AG04450 (cell line): Measurements from ENCODE around the gene KCNH2. TPM values are rescaled to one million over a fixed set of nuclear protein-coding genes. Genes with fewer than 3 reads are reported as not detected.
"Not testable (repeated sequence)": the region's sequence is repeated elsewhere in the genome, so short reads cannot be mapped to it uniquely, and the experiment has no call there.

Experiments
- CTCF ChIA-PET: fragments of 300-600, 350-600 bp; formaldehyde crosslinking; extraction: SDS; loops from one replicate; lab custom pipeline; 2022; ENCODE audit warnings: antibody characterized with exemption, inconsistent platforms; lab: Charles Lee
- POLR2A ChIA-PET: fragments of 350-600 bp; formaldehyde crosslinking; extraction: SDS; loops from one replicate; lab custom pipeline; 2021; ENCODE audit warnings: antibody characterized with exemption, inconsistent platforms; lab: Yijun Ruan, JAX
- DNase-seq: peaks from one replicate; pipeline ENCODE4 v3.0.0-alpha.2; 2011; ENCODE audit warnings: low read depth, low spot score
- H3K27ac ChIP-seq: one replicate; pipeline ENCODE4 v1.5.1; 2012; ENCODE audit warnings: low read depth, low read length, control low read depth
- H3K27me3 ChIP-seq: one replicate; pipeline ENCODE4 v1.6.0; 2012; ENCODE audit warnings: low read length; ENCODE audit not compliant: control insufficient read depth, insufficient read depth
- H3K4me3 ChIP-seq: 2 replicates; pipeline ENCODE4 v1.5.1; 2011; ENCODE audit warnings: mild to moderate bottlenecking, low read depth, low read length, control low read depth
- H3K9me3 ChIP-seq: 2 replicates; pipeline ENCODE4 v1.5.1; 2012; ENCODE audit warnings: low read length; ENCODE audit not compliant: control insufficient read depth, insufficient read depth
- CTCF ChIP-seq: IDR thresholded peaks from 2 replicates; pipeline ENCODE4 v1.5.1; 2011; ENCODE audit warnings: low read depth, low read length, control low read depth, inconsistent platforms
- polyA minus RNA-seq: library from RNA; depleted of rRNA, polyadenylated mRNA; stranded (reverse); fragments of >200 nt; gene quantifications from 2 replicates; pipeline ENCODE4 v1.2.3, GENCODE V29; 2011; rRNA and poly(A)+ RNA removed
- polyA plus RNA-seq: library from polyadenylated mRNA; depleted of rRNA; stranded (reverse); fragments of >200 nt; gene quantifications from 2 replicates; pipeline ENCODE4 v1.2.3, GENCODE V29; 2011; rRNA removed

The KCNH2 gene
- polyA plus RNA-seq (1.3 and 2.0 TPM in 2 replicates), polyA minus RNA-seq (1.6 and 1.7 TPM in 2 replicates)

GRCh38 chr7:150978126-150978789 is at the start of gene KCNH2:
Gene KCNH2 (minus strand): TSS chr7:150978321. CDS start chr7:150977913, 408 bp downstream.
- ChIA-PET CTCF (interaction anchor here (0.6 to 2.5 kb wide), 4 partner anchors 15 to 72 kb away, joined by 3 to 8 read pairs (median 5); no protein-coding TSS in a partner anchor), POLR2A (interaction anchor here (1.2 kb wide), 1 partner anchor 8 kb away, joined by 4 read pairs; no protein-coding TSS in a partner anchor)
- no peak within 1 kb of the TSS for H3K27ac ChIP-seq
- H3K27me3 ChIP-seq = peaks cover 69% of the 10 kb centered on the region
- DNase-seq = no peak
- H3K9me3 ChIP-seq = peaks cover 7% of the 10 kb centered on the region; the same call in 1 of the 2 replicates
- peak within 1 kb of the TSS; percentile 37 for H3K4me3 ChIP-seq
- TF ChIP-seq CTCF = no peak

GRCh38 chr7:151027728-151028130 is 49.6 kb upstream of the KCNH2 start:
- POLR2A ChIA-PET = interaction anchor here (0.6 to 1.3 kb wide), 6 partner anchors 9 to 86 kb away, joined by 3 to 6 read pairs (median 4); no protein-coding TSS in a partner anchor

GRCh38 chr7:151026771-151027727 is 48.9 kb upstream of the KCNH2 start:
- CTCF ChIA-PET = interaction anchor here (1.4 kb wide), 2 partner anchors 8 to 9 kb away, joined by 6 to 13 read pairs; no protein-coding TSS in a partner anchor
- H3K9me3 ChIP-seq, DNase-seq, H3K4me3 ChIP-seq, H3K27me3 ChIP-seq, POLR2A ChIA-PET, H3K27ac ChIP-seq: not testable (repeated sequence)

More at GRCh38 chr7:151027728-151028130, 49.6 kb upstream of the KCNH2 start:
- CTCF ChIA-PET = interaction anchor here (0.7 to 1.9 kb wide), 5 partner anchors 9 to 123 kb away, joined by 3 to 13 read pairs (median 6); no protein-coding TSS in a partner anchor
- H3K9me3 ChIP-seq, H3K27me3 ChIP-seq, DNase-seq: not testable (repeated sequence)
- Histone ChIP-seq H3K27ac (peak overlapping the region; percentile 21), H3K4me3 (peak overlapping the region; percentile 90)

DNA sequence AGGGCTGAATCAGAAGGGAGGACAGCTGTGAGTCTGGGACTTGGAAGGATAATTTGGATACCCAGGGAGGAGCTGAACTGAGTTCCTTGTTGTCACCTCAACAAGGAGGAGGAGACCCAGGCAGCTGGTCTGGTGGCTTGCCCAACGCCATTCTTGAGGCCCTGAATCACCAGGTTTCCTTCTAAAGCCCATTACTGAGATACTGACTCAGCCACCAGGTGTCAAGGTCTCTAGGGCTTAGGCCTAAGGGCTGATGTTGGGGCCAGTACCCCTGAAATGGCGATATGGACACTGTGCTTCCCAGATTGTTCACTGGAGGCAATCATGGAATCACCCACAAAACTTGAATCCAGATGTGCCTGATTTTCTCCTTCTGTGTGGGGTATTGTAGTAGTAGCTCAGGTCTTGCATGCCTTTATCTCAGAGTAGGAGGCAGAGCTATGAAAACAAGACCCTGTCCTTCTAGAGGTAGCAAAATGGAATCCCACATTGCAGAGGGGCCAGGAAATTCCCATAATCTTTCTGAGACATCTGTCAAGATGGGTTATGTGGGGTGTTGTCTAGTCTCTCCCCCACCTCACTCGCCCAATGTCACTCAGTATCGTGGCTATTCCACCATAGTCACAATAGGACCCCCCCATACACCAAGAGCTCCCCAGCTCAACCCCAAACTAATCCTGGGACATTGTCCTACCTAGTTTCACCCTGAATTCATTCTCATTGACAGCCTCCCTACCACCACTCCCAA is 48.0 kb upstream of the KCNH2 start:
- DNase-seq = no peak
- POLR2A ChIA-PET = no interaction called here
- H3K27ac ChIP-seq = no peak overlapping the region

More for the DNA sequence above, 48.0 kb upstream of the KCNH2 start:
- Histone ChIP-seq H3K4me3 (no peak overlapping the region), H3K27me3 (peaks cover 15% of the 10 kb centered on the region), H3K9me3 (no peaks in the 10 kb centered on the region)
- no peak for TF ChIP-seq CTCF
- CTCF ChIA-PET = interaction anchor here (1.4 kb wide), 1 partner anchor 8 kb away, joined by 13 read pairs; no protein-coding TSS in a partner anchor
